HL-60 (cell line): Measurements from ENCODE around the gene S1PR3.

Source experiments
- CTCF ChIP-seq: IDR thresholded peaks from one replicate; pipeline ENCODE4 v1.5.1; 2011; ENCODE audit warnings: low read length, control low read depth, inconsistent platforms; ENCODE audit not compliant: insufficient read depth
- GABPA ChIP-seq: IDR thresholded peaks from 2 replicates; pipeline ENCODE4 v1.6.1; 2012; ENCODE audit warnings: low read depth
- POLR2AphosphoS5 ChIP-seq: IDR thresholded peaks from 2 replicates; pipeline ENCODE4 v1.6.1; 2012; ENCODE audit warnings: low read depth
- TF ChIP-seq, protein P1 (sequence below): IDR thresholded peaks from 2 replicates; pipeline ENCODE4 v1.6.1; 2012; ENCODE audit warnings: low read depth; ENCODE audit not compliant: insufficient replicate concordance

DNA sequence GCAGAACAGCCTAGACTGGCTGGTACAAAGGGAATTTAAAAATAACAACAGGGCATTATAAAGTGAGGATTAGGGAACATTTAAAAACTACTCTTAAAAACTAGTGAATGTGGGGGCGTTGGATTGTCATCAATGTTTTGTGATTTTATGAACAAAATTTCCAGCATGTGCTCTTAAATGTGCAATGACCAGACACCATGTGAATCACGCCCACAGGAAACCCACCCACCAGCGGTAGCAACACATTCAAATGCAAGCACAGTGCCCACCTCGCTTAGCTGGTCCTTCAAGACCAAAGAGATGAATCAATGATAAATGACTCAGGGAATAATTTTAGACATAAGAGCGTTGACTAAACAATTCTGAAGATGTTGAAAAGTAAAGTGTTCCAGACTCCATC is 40.9 kb downstream of the S1PR3 start:
- TF ChIP-seq GABPA (no peak), CTCF (no peak), POLR2AphosphoS5 (no peak)
- TF ChIP-seq, protein P1, sequence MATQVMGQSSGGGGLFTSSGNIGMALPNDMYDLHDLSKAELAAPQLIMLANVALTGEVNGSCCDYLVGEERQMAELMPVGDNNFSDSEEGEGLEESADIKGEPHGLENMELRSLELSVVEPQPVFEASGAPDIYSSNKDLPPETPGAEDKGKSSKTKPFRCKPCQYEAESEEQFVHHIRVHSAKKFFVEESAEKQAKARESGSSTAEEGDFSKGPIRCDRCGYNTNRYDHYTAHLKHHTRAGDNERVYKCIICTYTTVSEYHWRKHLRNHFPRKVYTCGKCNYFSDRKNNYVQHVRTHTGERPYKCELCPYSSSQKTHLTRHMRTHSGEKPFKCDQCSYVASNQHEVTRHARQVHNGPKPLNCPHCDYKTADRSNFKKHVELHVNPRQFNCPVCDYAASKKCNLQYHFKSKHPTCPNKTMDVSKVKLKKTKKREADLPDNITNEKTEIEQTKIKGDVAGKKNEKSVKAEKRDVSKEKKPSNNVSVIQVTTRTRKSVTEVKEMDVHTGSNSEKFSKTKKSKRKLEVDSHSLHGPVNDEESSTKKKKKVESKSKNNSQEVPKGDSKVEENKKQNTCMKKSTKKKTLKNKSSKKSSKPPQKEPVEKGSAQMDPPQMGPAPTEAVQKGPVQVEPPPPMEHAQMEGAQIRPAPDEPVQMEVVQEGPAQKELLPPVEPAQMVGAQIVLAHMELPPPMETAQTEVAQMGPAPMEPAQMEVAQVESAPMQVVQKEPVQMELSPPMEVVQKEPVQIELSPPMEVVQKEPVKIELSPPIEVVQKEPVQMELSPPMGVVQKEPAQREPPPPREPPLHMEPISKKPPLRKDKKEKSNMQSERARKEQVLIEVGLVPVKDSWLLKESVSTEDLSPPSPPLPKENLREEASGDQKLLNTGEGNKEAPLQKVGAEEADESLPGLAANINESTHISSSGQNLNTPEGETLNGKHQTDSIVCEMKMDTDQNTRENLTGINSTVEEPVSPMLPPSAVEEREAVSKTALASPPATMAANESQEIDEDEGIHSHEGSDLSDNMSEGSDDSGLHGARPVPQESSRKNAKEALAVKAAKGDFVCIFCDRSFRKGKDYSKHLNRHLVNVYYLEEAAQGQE, result no peak
